Kidney epithelial cell (primary cell): ENCODE results near the gene DPH5. TPM values are rescaled to one million over a fixed set of nuclear protein-coding genes. Genes with fewer than 3 reads are reported as not detected.

Source experiments
- DNase-seq: peaks from one replicate; pipeline ENCODE4 v3.0.0-alpha.2; 2010; ENCODE audit warnings: low read depth
- H3K27me3 ChIP-seq: 2 replicates; pipeline ENCODE4 v1.6.0; 2011; ENCODE audit warnings: low read length; ENCODE audit not compliant: control insufficient read depth, insufficient read depth
- H3K36me3 ChIP-seq: 2 replicates; pipeline ENCODE4 v1.5.1; 2011; ENCODE audit warnings: low read length; ENCODE audit not compliant: control insufficient read depth, insufficient read depth
- H3K4me3 ChIP-seq: 2 replicates; pipeline ENCODE4 v1.5.1; 2011; ENCODE audit warnings: low read depth, mild to moderate bottlenecking, control low read depth, low read length
- total RNA-seq: library from RNA; depleted of rRNA; stranded (reverse); fragments of >200 nt; gene quantifications from 2 replicates; pipeline ENCODE4 v1.2.3, GENCODE V29; 2015
- TF ChIP-seq, protein P1 (sequence below): IDR thresholded peaks from 2 replicates; pipeline ENCODE4 v1.5.1; 2011; ENCODE audit warnings: mild to moderate bottlenecking, moderate library complexity, low read length, control low read depth, inconsistent platforms; ENCODE audit not compliant: insufficient read depth, poor library complexity, severe bottlenecking

DPH5 gene
- total RNA-seq, 1 donor from 2014 or later = 34.5 TPM

DNA sequence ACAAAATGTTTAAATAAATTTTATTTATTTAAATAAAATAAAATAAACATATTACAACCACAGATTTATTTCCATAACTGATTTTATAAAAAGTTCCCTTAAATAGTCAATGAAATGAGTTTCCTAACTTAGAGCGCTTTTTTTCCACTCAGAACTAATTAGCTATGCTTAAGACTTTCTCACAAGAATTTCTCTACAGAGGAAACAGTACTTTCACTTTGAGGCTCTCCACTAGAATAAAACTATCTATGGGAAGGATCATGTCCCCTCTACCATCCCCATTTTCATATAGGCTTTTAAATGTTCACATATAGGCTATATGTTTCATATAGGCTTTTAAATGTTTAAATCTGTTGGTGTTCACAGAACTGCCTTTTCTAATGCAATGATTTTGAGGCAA lies 40.0 kb upstream of the DPH5 start:
- no peaks in the 10 kb centered on the region for H3K36me3 ChIP-seq
- TF ChIP-seq, protein P1, sequence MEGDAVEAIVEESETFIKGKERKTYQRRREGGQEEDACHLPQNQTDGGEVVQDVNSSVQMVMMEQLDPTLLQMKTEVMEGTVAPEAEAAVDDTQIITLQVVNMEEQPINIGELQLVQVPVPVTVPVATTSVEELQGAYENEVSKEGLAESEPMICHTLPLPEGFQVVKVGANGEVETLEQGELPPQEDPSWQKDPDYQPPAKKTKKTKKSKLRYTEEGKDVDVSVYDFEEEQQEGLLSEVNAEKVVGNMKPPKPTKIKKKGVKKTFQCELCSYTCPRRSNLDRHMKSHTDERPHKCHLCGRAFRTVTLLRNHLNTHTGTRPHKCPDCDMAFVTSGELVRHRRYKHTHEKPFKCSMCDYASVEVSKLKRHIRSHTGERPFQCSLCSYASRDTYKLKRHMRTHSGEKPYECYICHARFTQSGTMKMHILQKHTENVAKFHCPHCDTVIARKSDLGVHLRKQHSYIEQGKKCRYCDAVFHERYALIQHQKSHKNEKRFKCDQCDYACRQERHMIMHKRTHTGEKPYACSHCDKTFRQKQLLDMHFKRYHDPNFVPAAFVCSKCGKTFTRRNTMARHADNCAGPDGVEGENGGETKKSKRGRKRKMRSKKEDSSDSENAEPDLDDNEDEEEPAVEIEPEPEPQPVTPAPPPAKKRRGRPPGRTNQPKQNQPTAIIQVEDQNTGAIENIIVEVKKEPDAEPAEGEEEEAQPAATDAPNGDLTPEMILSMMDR = no peak
- H3K4me3 ChIP-seq = no peak overlapping the region
- H3K27me3 ChIP-seq = no peaks in the 10 kb centered on the region
- DNase-seq = no peak

DNA sequence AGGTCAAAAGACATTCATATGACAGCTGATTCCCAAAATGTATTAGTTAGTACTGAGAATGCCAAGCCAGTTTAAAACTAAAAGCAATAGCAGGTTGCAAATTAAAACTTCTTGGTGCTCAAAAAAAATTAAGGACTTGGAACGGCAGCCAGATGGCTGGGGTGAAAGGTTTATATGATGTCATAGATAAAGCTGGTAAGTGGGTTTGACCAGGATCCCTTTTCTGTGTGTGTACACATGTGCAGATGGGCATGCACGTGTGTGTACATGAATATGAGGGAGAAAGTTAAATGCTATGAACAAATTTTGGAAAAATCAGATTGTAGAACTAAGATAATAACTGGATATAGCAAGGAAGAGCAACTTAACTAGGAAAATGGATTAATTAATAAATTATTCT lies 39.1 kb upstream of the DPH5 start:
- Histone ChIP-seq H3K4me3 (no peak overlapping the region), H3K36me3 (no peaks in the 10 kb centered on the region), H3K27me3 (no peaks in the 10 kb centered on the region)
- TF ChIP-seq, protein P1 = no peak
- no peak for DNase-seq

DNA sequence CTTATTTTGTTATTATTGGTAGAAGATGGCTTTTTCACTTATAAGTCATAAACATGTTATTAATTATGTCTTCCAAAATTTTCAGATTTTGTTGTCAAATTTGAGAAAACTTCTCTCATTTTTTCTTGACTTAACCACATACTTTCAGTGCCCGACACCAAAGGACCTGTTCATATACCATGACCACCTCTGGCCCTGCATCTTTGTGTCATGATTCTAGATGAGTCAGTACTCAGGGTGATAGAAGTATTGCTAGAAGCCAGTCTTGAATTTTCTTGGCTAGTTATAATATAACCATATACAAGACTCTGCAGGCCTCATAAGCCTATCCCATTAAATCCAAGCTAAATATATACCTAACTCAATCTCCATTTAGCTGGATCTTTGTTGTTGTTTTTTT lies 35.4 kb upstream of the DPH5 start:
- DNase-seq = peak; percentile 37
- H3K27me3 ChIP-seq = no peaks in the 10 kb centered on the region

DNA sequence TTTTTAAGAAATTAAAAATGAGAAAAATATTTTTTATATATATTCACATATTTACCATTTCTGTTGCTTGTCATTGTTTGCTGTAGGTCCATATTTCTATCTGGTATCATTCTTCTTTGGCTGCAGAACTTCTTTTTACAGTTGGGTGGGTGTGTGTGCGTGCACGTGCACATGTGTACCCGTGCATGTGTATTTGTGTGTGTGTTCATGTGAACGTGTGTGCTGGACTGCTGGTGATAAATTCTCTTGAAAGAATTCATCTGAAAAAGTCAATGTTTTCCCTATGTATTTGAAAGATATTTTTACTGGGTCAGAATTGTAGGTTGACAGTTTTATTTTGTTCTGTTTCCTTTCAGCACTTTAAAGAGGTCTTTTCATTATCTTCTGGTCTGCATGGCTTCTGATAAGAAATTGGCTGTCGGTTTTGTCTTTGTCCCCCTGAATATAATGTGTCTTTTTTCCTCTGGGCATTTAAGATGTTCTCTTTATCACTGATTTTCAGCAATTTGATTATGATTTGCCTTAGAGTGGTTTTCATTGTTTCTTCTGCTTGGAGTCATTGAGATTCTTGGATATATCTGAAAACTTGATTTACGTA lies 34.5 kb upstream of the DPH5 start:
- Histone ChIP-seq H3K4me3 (no peak overlapping the region), H3K27me3 (no peaks in the 10 kb centered on the region), H3K36me3 (no peaks in the 10 kb centered on the region)
- TF ChIP-seq, protein P1 = no peak
- no peak for DNase-seq

More for the DNA sequence above, 35.4 kb upstream of the DPH5 start:
- no peak overlapping the region for H3K4me3 ChIP-seq
- TF ChIP-seq, protein P1 = no peak
- H3K36me3 ChIP-seq = no peaks in the 10 kb centered on the region

DNA sequence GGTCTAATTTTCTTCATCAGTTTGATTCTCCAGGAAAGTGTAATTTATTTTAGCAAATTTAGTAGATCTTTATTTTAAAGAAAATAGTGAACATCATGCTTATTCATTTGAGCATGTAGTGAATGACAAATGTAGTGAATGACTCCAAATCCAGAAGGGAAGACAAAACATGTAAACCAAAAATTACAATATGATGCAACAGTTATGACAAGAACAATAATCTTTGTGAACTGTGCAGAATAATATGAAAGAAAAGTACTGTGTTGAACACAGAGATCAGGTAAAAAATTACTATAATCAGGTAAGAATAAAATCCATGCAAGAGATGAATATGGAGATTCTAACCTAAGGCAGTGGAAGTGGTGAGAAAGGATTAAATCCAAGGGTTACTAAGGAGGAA lies 30.0 kb upstream of the DPH5 start:
- H3K4me3 ChIP-seq = no peak overlapping the region
- no peaks in the 10 kb centered on the region for H3K27me3 ChIP-seq
- TF ChIP-seq, protein P1 = no peak
- no peak for DNase-seq
- no peaks in the 10 kb centered on the region for H3K36me3 ChIP-seq
